K562 (cell line): ENCODE results near the gene USP20. TPM values are rescaled to one million over a fixed set of nuclear protein-coding genes. Genes with fewer than 3 reads are reported as not detected.

Source experiments
- BACH1 ChIP-seq: fragments of 200-800 bp; sonication (Bioruptor generic); IDR thresholded peaks from 2 replicates; pipeline ENCODE4 v1.6.1; 2016; ENCODE audit warnings: missing genetic modification characterization, missing compliant biosample characterization
- GATAD2A ChIP-seq: fragments of 450-650 bp; IDR thresholded peaks from 2 replicates; pipeline ENCODE4 v1.6.1; 2017
- HDGF ChIP-seq: fragments of 450-650 bp; IDR thresholded peaks from 2 replicates; pipeline ENCODE4 v1.6.1; 2016
- MBD2 ChIP-seq: sonication (generic); IDR thresholded peaks from 2 replicates; pipeline ENCODE4 v1.6.1; 2016; ENCODE audit warnings: low read depth, borderline replicate concordance
- POLR2G ChIP-seq: fragments of 200-400 bp; formaldehyde crosslinking; IDR thresholded peaks from 2 replicates; pipeline ENCODE4 v1.6.1; 2017; ENCODE audit warnings: low read depth, mild to moderate bottlenecking, antibody characterized with exemption, low read length, moderate library complexity
- SMC3 ChIP-seq: conservative IDR thresholded peaks from 2 replicates; pipeline ENCODE4 v1.6.1; 2011; ENCODE audit warnings: low read depth, low read length, improper control_type of control experiment; ENCODE audit not compliant: insufficient read depth
- SP1 ChIP-seq: sonication (generic); formaldehyde crosslinking; IDR thresholded peaks from 2 replicates; pipeline ENCODE4 v1.8.1; 2022; ENCODE audit warnings: mild to moderate bottlenecking, missing genetic modification reagents
- TCF7 ChIP-seq: sonication (generic); IDR thresholded peaks from 2 replicates; pipeline ENCODE4 v1.6.1; 2016; ENCODE audit warnings: antibody characterized with exemption, borderline replicate concordance
- ZNF175 ChIP-seq: fragments of 200-800 bp; sonication (Bioruptor generic); IDR thresholded peaks from 2 replicates; pipeline ENCODE4 v1.6.1; 2016; ENCODE audit warnings: low read depth, mild to moderate bottlenecking, missing genetic modification characterization, missing compliant biosample characterization
- ZNF316 ChIP-seq: fragments of 450-650 bp; IDR thresholded peaks from 2 replicates; pipeline ENCODE4 v1.6.1; 2016
- ZNF408 ChIP-seq: fragments of 250-450 bp; sonication (Bioruptor Pico); IDR thresholded peaks from 2 replicates; pipeline ENCODE4 v1.4.0; 2020; ENCODE audit warnings: low read depth, mild to moderate bottlenecking, moderate library complexity
- ZSCAN32 ChIP-seq: fragments of 450-650 bp; formaldehyde crosslinking; IDR thresholded peaks from 2 replicates; pipeline ENCODE4 v1.4.0; 2020; ENCODE audit warnings: mild to moderate bottlenecking, moderate library complexity
- polyA plus RNA-seq, 8 experiments: library from polyadenylated mRNA; depleted of rRNA in 4 of 8; stranded (reverse) in 5 of 8; unstranded in 3 of 8; fragments of >200 nt; fragmentation: Nextera tagmentation in 2 of 8; fragmentation: Illumina TruSeq in 1 of 8; extraction: Ambion mirVana in 2 of 8; extraction: Trizol in 1 of 8; gene quantifications; 2 replicates each; pipeline versions ENCODE4 v1.2.1 to v1.2.3, GENCODE V29; 2011 to 2014; ENCODE audit warnings: inconsistent platforms in 1 of 8, missing spikeins in 1 of 8
- total RNA-seq, 7 experiments: library from RNA; depleted of rRNA in 6 of 7; stranded (reverse); fragments of >200 nt in 6 of 7; fragmentation: Illumina TruSeq in 2 of 7; extraction: Trizol in 2 of 7; gene quantifications; 2 replicates each; pipeline versions ENCODE4 v1.2.1 to v1.2.3, GENCODE V29; 2011 to 2021; ENCODE audit warnings: low replicate concordance in 1 of 7
- TF ChIP-seq, protein P1 (sequence below): fragments of 450-650 bp; IDR thresholded peaks from 2 replicates; pipeline ENCODE4 v1.6.1; 2017; ENCODE audit warnings: antibody characterized with exemption, mild to moderate bottlenecking
- TF ChIP-seq, protein P2 (sequence below): IDR thresholded peaks from 2 replicates; pipeline ENCODE4 v1.6.1; 2011; ENCODE audit warnings: borderline replicate concordance, low read depth, mild to moderate bottlenecking, moderate library complexity, low read length; ENCODE audit not compliant: insufficient read depth, poor library complexity, severe bottlenecking
- TF ChIP-seq, protein P3 (sequence below): fragments of 250-450 bp; sonication (Bioruptor Pico); IDR thresholded peaks from 2 replicates; pipeline ENCODE4 v1.8.0; 2022; ENCODE audit warnings: moderate library complexity, mild to moderate bottlenecking, inconsistent platforms
- TF ChIP-seq, protein P4 (sequence below): fragments of 250-450 bp; sonication (Bioruptor Pico); IDR thresholded peaks from 2 replicates; pipeline ENCODE4 v1.8.0; 2021; ENCODE audit warnings: moderate library complexity, mild to moderate bottlenecking, inconsistent platforms

The USP20 gene
- total and polyA plus RNA-seq, 9 of the 15 experiments (the other 6 are each of a cell fraction or from before 2014, with no cell fraction given) = 1.9 to 136 (median 49.1) TPM

DNA sequence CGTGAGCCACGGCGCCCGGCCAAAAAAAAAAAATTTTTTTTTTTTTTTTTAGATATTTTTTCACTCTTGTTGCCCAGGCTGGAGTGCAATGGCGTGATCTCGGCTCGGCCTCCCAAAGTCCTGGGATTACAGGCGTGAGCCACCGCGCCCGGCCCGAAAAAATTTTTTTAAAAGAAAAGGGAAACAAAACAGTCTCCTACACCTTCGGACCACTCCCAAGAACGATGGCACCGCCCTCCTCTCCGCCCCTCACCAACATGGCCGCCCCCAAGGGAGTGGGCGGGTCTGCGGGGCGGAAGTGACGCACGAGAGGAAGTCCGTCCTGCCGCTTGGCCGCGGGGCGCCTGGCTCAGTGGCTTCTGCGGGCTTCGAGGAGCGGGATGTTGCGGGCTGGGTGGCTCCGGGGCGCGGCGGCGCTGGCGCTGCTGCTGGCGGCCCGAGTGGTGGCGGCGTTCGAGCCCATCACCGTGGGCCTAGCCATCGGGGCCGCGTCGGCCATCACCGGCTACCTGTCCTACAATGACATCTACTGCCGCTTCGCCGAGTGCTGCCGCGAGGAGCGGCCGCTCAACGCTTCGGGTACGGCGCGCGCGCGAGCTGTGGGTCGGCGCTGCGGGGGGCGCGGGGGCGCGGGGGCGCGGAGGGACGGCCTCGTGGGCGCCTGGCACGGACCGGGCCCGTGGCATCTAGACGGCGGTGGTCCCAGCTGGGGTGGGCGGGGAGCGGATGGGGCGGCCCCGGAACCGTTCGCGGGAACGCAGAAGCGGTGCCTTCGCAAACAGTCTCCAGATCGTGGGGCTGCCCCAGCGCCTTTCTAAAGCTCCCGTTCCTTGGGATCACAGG, 32.2 kb upstream of the USP20 start, which contains the start of gene TOR1B (continued):
- TF ChIP-seq, protein P1, sequence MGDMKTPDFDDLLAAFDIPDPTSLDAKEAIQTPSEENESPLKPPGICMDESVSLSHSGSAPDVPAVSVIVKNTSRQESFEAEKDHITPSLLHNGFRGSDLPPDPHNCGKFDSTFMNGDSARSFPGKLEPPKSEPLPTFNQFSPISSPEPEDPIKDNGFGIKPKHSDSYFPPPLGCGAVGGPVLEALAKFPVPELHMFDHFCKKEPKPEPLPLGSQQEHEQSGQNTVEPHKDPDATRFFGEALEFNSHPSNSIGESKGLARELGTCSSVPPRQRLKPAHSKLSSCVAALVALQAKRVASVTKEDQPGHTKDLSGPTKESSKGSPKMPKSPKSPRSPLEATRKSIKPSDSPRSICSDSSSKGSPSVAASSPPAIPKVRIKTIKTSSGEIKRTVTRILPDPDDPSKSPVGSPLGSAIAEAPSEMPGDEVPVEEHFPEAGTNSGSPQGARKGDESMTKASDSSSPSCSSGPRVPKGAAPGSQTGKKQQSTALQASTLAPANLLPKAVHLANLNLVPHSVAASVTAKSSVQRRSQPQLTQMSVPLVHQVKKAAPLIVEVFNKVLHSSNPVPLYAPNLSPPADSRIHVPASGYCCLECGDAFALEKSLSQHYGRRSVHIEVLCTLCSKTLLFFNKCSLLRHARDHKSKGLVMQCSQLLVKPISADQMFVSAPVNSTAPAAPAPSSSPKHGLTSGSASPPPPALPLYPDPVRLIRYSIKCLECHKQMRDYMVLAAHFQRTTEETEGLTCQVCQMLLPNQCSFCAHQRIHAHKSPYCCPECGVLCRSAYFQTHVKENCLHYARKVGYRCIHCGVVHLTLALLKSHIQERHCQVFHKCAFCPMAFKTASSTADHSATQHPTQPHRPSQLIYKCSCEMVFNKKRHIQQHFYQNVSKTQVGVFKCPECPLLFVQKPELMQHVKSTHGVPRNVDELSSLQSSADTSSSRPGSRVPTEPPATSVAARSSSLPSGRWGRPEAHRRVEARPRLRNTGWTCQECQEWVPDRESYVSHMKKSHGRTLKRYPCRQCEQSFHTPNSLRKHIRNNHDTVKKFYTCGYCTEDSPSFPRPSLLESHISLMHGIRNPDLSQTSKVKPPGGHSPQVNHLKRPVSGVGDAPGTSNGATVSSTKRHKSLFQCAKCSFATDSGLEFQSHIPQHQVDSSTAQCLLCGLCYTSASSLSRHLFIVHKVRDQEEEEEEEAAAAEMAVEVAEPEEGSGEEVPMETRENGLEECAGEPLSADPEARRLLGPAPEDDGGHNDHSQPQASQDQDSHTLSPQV = no peak
- TF ChIP-seq ZNF408 (CRISPR knock-in tag) (no peak), POLR2G (peak; percentile 99), HDGF (no peak), GATAD2A (peak; percentile 79; the same call in 1 of the 2 replicates), ZSCAN32 (no peak), SMC3 (no peak), BACH1 (no peak), MBD2 (peak; percentile 97), TCF7 (peak; percentile 75; the same call in 1 of the 2 replicates), ZNF175 (CRISPR knock-in tag) (peak; percentile 80; the same call in 1 of the 2 replicates), SP1 (CRISPR knock-in tag) (peak; percentile 97), ZNF316 (no peak)
- TF ChIP-seq, protein P2, sequence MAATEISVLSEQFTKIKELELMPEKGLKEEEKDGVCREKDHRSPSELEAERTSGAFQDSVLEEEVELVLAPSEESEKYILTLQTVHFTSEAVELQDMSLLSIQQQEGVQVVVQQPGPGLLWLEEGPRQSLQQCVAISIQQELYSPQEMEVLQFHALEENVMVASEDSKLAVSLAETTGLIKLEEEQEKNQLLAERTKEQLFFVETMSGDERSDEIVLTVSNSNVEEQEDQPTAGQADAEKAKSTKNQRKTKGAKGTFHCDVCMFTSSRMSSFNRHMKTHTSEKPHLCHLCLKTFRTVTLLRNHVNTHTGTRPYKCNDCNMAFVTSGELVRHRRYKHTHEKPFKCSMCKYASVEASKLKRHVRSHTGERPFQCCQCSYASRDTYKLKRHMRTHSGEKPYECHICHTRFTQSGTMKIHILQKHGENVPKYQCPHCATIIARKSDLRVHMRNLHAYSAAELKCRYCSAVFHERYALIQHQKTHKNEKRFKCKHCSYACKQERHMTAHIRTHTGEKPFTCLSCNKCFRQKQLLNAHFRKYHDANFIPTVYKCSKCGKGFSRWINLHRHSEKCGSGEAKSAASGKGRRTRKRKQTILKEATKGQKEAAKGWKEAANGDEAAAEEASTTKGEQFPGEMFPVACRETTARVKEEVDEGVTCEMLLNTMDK = no peak
- TF ChIP-seq, protein P3, sequence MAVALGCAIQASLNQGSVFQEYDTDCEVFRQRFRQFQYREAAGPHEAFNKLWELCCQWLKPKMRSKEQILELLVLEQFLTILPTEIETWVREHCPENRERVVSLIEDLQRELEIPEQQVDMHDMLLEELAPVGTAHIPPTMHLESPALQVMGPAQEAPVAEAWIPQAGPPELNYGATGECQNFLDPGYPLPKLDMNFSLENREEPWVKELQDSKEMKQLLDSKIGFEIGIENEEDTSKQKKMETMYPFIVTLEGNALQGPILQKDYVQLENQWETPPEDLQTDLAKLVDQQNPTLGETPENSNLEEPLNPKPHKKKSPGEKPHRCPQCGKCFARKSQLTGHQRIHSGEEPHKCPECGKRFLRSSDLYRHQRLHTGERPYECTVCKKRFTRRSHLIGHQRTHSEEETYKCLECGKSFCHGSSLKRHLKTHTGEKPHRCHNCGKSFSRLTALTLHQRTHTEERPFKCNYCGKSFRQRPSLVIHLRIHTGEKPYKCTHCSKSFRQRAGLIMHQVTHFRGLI (CRISPR knock-in tag) = no peak
- TF ChIP-seq, protein P4, sequence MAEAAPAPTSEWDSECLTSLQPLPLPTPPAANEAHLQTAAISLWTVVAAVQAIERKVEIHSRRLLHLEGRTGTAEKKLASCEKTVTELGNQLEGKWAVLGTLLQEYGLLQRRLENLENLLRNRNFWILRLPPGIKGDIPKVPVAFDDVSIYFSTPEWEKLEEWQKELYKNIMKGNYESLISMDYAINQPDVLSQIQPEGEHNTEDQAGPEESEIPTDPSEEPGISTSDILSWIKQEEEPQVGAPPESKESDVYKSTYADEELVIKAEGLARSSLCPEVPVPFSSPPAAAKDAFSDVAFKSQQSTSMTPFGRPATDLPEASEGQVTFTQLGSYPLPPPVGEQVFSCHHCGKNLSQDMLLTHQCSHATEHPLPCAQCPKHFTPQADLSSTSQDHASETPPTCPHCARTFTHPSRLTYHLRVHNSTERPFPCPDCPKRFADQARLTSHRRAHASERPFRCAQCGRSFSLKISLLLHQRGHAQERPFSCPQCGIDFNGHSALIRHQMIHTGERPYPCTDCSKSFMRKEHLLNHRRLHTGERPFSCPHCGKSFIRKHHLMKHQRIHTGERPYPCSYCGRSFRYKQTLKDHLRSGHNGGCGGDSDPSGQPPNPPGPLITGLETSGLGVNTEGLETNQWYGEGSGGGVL (CRISPR knock-in tag) = no peak
